Kasumi-1 (cell line): ENCODE measurements around the gene FTSJ3.

ENCODE experiments used
- DNase-seq, 2 experiments: peaks; one replicate each; lab custom pipeline; 2025; lab: John Stamatoyannopoulos, UW

Gene FTSJ3

GRCh38 chr17:63785556-63785955, 41.9 kb downstream of the FTSJ3 start:
- DNase-seq: no peak

- DNase-seq: no peak
Measured at GRCh38 chr17:63783522-63783921, 43.9 kb downstream of the FTSJ3 start.

- DNase-seq: no peak
Measured at GRCh38 chr17:63780928-63781327, 46.5 kb downstream of the FTSJ3 start.

- no peak for DNase-seq
Measured at GRCh38 chr17:63780507-63780906, 47.0 kb downstream of the FTSJ3 start.

GRCh38 chr17:63775420-63775819, 52.0 kb downstream of the FTSJ3 start:
- peak; percentile 37 to 68 for DNase-seq

GRCh38 chr17:63774969-63775265, 52.5 kb downstream of the FTSJ3 start:
- peak; percentile 62 to 74 for DNase-seq

GRCh38 chr17:63774141-63774968, 53.1 kb downstream of the FTSJ3 start, which contains the start of gene DDX42:
Gene DDX42, plus strand, starts transcription at chr17:63774170. Its CDS starts 12,880 bp downstream, at chr17:63787050.
- DNase-seq: peak; percentile 52 to 62

GRCh38 chr17:63773272-63774140, 54.0 kb downstream of the FTSJ3 start, which contains the start of gene CCDC47:
Gene CCDC47, minus strand, starts transcription at chr17:63773597. Its CDS starts 7,422 bp downstream, at chr17:63766175.
- DNase-seq: peak; percentile 99

- peak; percentile 30 to 60 for DNase-seq
Measured at GRCh38 chr17:63772801-63773271, 54.6 kb downstream of the FTSJ3 start.
